T1000 (cell line): ENCODE measurements around the gene FNDC3B.

Experiments used
- DNase-seq: peaks from one replicate; lab custom pipeline; 2025; ENCODE audit warnings: mixed read lengths; lab: John Stamatoyannopoulos, UW

FNDC3B gene

DNA sequence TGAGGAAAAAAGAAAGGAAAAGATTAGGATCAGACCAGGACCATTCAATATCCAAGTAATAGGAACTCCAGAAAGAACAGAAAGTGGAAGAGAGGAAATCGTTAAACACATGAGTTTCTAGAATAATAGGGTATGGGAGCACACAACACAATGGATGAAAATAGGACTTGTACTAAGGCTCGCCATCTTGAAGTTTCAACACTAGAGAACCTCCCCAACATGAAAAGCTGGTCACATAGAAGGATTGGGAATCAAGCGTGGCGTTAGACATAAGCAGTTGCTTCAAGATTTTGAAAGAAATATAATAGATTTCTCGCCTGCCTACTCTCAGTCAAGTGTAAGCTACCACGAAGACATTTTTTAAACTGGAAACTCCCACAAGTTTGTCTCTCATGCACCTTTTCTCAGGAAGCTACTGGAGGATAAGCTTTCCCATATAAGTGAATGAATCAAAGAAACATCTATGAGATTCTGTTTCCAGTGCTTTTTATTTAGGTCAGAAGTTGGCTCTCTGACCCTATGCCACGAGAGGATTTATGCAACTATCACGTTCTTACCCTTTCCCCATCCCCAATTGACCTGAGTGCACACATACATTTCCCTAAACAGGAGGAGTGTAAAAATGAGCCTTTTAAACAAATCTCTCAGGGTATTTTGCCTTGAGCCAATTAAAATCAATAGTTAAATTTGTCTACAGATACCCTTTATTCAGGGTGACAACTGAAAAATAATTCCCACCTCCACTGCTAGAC, 363.7 kb downstream of the FNDC3B start:
- DNase-seq: no peak

DNA sequence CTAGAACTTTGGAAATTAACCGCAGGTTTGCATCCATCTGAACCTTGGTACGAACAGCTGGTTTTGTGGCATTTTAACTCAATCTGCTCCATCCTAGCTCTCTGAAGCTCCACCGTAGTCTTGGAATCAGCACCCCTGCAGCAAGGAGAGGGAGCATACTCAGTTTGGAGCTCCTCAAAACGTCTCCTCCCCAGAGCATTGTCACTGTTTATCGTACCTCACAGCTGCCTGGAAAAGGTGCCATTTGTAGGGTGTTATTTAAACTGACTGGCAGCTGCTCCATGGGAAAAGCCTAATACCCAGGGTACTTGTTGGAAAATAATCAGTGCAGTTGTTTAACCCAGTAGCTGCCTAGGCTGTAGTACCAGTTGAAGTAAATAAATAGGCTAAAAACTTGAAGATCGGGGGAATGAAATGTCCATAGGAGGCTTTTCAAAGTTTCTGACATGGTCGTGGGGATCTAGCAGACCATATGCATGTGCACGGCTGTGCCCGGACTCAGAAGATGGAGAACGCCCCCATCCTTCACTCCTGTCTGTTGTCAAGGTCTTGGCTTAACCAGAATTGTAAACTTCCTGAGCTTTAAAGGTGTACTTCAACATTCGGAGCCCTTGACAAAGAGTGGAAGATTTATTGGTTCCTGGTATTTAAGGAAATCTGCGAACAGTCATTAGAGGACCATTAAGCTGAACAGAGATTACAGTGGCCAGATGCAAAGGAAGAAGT, 365.0 kb downstream of the FNDC3B start:
- no peak for DNase-seq

DNA sequence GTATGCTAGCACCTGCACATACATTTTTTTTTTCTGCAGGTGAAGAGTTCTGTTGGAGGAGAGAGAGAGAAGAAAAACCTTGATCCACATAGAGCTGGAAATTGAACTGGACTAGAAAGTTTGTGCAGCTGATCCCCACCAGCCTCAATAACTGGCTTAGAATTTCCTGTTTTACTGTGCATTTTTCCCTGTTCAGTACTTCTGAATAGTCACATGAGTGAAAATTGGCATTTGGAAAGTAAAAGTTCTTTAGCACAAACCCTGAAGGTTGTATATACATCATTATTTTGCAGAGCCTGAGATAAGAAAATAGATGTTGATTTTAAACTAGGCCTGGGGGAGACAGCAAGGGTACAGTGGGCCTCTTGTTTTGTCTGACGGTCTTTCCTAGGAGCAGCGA, 366.5 kb downstream of the FNDC3B start:
- no peak for DNase-seq

GRCh38 chr3:172407872-172408271, 368.5 kb downstream of the FNDC3B start:
- no peak for DNase-seq

DNA sequence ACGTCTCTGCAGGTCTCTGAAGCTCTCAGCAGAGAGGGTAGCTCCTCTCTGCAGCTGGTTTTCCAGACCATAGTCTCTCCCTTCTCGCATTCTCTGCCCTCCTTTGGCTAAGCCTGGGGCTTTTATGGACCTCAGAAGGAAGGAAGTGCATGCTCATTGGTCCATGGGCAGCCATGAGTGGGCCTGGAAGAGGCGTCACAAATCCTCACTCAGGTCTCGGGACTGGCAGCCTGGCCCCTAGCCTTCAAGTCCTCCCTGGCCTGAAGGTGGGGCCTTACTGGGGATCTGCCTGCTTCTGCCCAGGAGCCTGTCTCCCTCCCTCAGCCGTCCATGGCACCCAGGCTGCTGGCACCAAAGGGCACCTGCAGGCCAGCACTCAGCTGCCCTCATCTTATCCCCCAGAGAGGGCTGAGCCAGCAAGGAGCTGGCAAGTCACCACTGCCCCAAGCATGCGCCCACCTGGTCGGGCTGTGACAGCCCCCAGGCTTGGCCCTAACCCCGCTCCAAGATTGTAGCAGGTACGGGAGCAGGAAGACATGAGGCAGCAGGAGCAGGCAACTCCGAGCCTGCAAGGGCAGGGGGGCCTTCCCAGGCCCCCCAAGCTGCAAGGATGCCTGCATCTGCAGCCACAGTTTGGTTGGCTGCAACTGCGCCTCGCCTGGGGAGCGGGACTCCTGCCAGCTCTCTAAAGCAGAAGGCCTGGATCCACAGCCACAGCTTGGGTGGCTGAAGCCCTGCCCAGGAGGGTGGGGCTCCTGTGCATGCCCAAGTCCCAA, 371.5 kb downstream of the FNDC3B start:
- no peak for DNase-seq

- no peak for DNase-seq
Observed at GRCh38 chr3:172411478-172411947, 372.1 kb downstream of the FNDC3B start.

- DNase-seq: no peak
Observed at GRCh38 chr3:172415323-172415722, 375.9 kb downstream of the FNDC3B start.

DNA sequence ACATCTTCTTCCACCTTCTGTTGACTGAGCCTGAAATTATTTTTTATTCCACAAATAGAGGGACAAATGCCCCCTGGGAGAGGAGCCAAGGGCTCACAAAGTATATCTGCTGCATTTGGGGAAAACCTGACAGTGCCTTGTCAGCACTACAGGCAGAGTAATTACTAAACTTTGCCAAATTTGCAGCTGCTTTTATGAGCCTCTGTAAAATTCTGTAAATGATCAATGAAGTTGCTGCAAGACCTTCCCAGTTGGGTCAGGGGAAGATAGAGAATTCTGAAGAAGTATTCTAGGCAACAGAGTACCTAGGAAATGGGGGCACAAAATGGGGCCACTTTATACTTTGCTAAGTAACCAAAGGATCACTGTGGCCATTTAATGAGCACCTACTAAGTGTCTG, 398.3 kb downstream of the FNDC3B start:
- no peak for DNase-seq

DNA sequence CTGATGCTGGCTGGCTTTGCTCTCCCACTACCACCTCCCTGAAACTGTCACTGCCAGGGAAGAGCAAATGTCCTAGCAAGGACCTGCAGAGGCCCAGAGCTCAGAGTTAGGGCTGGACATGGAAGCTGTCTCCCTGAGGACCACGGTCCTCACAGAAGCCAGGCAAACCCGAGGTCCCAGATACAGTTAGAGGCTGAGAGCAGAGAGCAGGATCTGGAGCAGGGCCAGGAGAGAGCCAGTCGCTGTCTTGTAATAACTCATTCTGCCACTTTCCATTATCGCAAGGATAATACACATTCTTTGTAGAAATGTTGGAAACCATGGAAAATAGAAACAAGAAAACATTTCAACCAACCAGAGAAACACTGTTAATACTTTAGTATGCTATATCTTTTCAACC, 398.8 kb downstream of the FNDC3B start:
- no peak for DNase-seq

DNA sequence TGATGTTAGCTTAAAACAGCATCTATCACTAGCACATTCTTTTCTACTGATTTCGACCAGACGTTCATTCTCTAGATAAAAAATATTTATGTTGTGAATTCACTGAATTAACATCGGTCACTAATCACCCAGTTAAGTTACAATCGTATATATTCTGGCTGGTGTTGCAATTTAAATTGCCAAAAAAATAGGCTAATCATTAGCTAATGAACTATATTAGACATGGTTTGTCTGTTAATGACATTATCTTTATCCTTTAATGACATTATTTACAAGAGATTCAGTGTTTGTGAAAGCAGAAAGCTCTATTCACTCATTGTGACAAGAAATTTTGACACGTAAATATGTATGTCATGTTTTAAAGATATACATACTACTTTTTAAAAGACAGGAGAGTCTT, 402.2 kb downstream of the FNDC3B start:
- DNase-seq: no peak

DNA sequence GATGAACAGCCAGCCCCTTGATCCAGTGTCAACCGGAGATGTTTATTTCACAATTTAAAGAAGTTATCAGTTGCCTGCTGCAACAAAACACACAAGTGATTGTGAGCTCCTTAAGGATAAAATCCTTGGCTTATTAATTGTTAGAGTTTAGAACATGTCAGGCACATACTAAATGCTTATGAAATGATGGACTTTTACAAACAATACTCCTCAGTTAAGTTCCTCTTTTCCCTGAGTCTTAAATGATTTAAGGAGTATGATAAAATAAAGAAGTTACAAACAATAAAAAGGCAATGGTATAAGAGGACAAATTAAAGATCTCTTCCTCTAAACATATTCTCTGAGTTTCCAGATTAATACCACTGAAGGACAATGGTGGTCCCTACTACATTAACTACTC, 403.2 kb downstream of the FNDC3B start:
- no peak for DNase-seq

- DNase-seq: no peak
Observed at GRCh38 chr3:172444821-172445220, 405.4 kb downstream of the FNDC3B start.

GRCh38 chr3:172446198-172446597, 406.8 kb downstream of the FNDC3B start:
- DNase-seq: no peak

GRCh38 chr3:172447611-172448579, 408.5 kb downstream of the FNDC3B start, which contains the start of gene GHSR:
TSS of gene GHSR (minus strand) at chr3:172448456. CDS start at chr3:172448413, 43 bp downstream.
- no peak for DNase-seq

DNA sequence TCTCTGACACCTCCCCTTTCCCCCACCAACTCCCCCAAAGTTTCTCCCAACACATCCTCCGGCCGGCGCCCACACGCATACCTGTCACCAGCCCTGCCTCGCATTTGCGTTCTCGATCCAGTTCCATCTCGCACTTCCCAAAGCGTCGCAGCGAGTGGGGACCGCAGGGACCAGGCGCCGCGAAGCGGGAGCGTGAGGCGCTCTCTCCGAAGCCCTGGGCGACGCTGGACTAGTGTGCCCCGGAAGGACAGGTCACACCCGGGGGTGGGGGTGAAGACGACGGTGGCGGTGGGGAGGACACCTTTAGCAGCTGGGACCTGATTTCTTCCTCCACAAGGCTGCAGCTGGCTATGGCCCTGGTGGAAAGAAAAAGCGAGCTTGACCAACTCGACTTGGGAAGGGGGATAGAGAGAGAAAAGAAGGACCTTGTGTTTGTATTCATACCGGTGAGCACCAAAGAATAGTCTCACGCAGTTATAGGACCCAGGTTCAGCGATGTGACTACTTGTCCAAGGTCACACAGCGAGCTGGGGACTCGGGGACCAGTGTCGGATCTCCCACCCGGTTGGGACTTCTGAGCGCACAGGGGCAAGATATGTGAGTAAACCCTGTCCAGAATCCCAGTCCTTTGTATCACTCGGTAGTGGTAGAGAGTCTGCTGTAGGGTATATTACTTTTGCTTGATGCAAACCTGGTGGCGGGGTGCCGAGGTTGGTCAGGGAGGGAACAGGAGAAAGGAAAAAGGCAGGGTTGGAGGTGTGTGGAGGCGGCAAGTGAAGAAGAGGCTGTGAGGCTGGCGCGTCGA, 409.5 kb downstream of the FNDC3B start:
- DNase-seq: no peak

DNA sequence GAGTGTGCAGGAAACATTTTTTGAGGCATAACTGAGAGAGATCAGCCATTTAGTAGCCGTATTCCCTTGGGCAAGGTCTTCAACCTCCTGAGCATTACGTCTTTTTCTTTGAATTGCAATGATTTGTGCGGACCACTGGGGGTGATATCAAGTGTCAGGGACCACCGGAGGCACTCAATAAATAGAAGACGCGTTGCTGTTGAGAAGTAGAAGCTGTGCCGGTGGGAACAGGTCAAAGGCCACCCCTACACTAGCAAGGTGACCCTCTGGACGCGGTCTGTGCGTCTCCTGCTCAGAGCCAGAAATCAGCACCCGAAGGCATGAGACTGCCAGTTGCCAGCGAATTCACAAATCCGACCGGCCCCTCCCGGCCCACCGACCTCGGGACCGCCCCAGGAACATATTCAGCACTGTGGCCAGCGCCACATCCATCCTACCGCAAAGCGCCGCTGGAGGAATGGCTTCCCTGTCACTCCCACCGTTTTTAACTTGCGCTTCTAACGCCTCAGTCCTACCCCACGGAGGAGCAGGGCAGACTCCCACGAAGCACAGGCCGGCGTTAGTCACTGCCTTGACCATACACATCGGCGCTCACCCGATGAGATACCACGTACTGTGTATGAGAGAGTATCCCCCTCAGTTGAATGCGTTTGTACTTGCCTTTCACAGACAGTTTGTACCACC, 410.2 kb downstream of the FNDC3B start:
- no peak for DNase-seq
